Right lung (tissue), 5 donors: Measurements from ENCODE around the gene CADM4. TPM values are rescaled to one million over a fixed set of nuclear protein-coding genes. Genes with fewer than 3 reads are reported as not detected.
A peak's percentile ranks its signal among the peaks of the same experiment; 100 is the strongest.
"Not testable (repeated sequence)": the region's sequence is repeated elsewhere in the genome, so short reads cannot be mapped to it uniquely, and the experiment has no call there.

Source experiments
- DNase-seq, 2 donors: peaks; one replicate each; pipeline ENCODE4 v3.0.0-alpha.2; 2013
- polyA plus RNA-seq, 5 donors: library from polyadenylated mRNA; unstranded; fragments of 120-200 nt; gene quantifications; one replicate each; pipeline versions ENCODE4 v1.2.1 to v1.2.3, GENCODE V29; 2013; ENCODE audit warnings: inconsistent platforms in 1 of 5, low replicate concordance in 1 of 5; ENCODE audit not compliant: insufficient read length in 5 of 5, insufficient read depth in 1 of 5

CADM4 gene
- polyA plus RNA-seq, 5 donors: 17.5 to 25.8 (median 19.2) TPM

DNA sequence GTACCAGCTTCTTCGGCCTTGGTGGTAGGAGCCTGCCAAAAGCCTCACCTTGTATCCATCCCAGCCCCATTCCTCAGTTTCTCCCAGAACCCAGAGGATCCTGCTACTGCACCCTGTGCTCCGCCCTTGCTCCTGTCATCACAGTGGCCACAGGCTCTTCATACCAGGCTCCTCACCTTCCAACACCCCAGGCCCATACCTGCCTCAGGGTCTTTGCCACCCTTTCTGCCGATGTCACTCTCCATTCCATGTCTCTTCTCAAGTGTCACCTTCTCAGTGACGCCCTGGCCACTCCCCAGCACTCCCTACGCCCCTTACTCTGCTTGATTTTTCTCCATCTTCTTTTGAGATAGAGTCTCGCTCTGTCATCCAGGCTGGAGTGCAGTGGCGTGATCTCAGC, 29.8 kb downstream of the CADM4 start:
- no peak for DNase-seq

DNA sequence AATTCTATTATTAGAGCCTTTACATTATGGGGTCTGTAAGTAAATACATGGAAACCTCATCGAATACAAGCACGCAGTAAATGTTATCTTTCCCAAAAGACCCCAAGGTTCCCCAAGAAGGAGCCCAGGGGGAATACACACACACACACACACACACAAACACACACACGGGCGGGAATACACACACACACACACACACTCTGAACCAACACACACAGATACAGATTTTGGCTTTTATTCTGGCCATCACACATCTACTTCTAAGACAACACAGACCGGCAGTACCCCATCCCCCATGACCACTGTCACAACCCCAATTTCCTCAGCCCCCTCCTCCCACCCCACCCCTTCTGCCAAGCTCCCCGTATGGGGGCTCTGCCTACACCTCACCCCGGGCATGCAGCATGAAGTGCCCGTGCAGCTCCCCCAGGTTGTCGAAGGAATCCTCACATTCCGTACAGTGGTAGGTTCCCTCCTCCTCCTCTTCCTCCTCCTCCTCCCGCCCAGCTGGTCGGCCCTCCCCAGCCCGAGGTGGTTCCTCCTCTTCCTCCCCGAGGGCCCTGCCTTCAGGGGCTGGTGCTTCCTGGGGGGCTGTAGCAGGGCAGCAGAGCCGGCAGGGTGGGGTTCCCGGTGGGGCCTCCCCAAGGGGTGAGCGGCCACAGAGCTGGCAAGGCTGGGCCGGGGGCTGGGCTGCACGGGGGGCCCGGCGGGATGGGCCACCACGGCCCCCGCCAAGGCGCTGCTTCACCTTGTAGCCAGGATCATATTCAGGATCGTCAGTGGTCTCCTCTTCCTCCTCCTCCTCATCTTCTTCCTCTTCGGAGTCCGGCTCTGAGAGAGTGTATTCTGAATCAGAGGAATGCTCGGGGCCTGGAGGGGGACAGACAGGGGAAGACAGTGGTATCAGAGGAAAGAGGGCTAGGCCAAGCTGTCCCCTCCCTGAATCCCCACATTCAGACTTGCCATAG, 32.1 kb downstream of the CADM4 start:
- DNase-seq: no peak

DNA sequence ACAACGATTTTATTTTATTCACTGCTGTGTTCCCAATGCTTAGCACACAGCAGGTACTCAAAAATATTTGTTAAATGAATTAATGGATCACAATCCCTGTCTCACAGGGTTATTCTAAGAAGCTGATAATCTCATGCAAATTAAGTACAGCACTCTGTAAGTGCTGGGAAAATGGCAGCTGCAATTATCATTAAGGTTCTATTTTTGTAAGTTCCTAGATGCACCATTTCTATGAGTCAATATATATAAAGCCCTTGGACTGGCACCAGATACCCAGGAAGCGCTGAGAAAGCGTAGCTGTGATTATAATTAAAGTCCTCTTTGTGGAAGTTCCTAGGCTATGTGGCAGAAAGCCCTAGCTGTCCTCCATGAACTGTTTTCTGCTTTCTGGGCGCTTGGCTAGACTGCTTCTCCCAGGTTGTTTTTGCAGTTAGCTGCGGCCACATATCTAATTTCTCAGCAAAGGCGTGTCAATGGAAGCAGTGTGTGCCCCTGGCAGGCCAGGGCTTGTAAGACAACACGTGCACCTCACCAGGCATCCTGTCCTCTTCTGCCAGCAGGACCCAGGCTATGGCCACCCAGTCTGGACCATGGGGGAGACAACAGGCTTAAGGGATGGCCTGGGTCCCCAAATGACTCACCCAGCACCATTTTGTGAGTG, 33.0 kb downstream of the CADM4 start:
- no peak for DNase-seq

DNA sequence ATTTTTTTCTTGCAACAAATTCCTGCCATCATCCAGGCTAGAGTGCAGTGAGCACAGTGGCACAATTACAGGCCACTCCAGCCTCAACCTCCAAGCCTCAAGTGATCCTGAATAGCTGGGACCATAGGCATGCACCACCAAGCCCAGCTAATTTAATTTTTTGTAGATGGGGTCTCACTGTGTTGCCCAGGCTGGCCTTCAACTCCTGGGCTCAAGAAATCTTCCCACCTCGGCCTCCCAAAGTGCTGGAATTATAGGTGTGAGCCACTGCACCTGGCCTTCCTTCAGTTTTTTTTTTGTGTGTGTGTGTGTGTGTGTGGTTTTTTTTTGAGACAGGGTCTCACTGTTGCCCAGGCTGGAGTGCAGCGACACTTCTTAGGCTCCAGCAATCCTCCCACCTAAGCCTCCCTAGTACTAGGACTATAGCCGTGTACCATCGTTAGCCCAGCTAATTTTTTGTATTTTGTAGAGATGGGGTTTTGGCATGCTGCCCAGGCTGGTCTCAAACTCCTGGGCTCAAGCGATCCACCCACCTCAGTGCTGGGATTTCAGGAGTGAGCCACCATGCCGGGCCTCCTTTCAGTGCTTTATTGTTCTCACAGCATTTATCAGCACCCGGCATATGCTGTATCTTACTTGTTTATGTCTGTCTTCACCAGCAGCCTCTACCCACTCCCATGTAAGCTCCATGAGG, 33.6 kb downstream of the CADM4 start:
- DNase-seq: no peak

DNA sequence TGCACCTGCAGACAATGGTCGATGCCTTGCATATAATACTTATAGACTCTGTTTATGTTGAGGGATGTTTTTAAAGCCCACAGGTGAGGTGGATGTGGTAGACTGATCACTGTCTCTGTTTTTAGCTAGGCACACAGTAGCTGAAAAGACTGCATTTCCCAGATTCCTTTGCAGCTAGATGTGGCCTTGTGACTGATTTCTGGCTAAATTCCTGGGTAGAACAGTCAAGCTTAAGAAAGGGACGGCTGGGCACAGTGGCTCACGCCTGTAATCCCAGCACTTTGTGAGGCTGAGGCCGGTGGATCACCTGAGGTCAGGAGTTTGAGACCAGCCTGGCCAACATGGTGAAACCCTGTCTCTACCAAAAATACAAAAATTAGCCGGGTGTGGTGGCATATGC, 39.3 kb downstream of the CADM4 start:
- not testable (repeated sequence) for DNase-seq

DNA sequence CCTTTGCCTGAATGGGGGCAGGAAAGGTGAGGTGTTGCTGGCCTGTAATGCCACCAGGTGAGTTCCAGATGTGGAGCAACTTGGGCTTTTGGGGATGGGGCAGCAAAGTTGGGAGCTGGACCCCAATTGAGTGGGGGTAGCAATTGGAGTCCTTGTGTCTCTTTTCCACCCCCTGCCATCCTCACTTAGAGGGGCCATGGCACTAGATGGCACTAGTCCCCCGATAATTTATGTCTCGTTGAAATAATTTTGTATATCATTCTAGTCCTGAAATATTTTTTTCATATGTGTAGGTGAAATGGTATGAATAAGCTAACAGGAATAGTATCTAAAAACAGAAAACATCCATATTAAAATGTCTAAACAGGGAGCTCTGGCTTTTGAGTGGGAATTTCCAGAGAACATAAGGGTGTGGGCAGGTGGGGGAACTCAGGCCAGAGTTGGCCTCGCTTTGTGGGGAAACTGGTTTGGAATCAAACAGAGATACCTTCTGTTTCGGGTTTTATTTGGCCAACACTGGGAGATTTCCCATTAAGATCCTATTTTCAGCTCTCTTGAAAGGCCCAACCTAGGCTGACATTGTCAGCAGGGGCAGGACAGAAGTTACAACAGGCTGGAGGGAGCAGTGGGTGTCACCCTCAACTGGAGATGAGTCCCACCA, 39.9 kb downstream of the CADM4 start:
- DNase-seq: no peak

DNA sequence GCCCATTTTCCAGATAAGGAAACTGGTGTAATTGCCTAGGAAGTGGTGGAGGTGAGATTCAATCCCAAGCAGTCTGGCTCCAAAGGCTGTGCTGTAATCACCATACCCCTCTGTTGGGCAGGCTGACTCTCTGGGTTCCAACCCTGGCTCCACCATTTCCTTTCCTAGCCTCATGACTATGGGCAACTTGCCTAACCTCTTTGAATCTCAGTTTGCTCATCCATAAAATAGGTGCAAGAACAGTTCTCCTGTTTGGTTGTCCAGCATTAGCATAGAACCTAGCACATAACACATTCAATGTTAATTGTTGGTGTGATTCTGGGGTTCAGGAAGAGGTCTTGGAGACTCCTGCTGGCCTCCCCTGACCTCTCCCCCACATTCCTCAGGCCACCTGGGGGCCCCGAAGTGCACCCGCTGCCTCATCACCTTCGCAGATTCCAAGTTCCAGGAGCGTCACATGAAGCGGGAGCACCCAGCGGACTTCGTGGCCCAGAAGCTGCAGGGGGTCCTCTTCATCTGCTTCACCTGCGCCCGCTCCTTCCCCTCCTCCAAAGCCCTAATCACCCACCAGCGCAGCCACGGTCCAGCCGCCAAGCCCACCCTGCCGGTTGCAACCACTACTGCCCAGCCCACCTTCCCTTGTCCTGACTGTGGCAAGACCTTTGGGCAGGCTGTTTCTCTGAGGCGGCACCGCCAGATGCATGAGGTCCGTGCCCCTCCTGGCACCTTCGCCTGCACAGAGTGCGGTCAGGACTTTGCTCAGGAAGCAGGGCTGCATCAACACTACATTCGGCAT, 41.0 kb downstream of the CADM4 start:
- DNase-seq: no peak

DNA sequence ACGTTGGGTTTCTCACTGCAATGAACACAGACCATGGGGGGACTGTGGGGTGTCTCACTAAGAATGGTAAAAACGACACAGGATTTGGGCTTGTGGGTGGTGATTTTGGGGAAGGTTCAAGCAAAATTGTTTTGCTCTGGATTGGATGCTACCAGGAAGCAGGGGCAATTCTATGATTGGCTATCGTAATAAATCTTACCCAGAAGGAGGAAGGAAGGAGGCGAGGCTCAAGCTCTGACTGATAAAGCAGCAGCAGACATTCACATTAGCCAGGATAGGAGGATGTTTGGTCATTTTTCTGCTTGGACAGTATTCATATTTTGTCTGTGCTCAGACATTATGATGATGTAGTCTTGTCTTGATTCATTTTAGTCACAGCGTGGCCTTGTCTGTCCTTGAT, 41.8 kb downstream of the CADM4 start:
- no peak for DNase-seq

DNA sequence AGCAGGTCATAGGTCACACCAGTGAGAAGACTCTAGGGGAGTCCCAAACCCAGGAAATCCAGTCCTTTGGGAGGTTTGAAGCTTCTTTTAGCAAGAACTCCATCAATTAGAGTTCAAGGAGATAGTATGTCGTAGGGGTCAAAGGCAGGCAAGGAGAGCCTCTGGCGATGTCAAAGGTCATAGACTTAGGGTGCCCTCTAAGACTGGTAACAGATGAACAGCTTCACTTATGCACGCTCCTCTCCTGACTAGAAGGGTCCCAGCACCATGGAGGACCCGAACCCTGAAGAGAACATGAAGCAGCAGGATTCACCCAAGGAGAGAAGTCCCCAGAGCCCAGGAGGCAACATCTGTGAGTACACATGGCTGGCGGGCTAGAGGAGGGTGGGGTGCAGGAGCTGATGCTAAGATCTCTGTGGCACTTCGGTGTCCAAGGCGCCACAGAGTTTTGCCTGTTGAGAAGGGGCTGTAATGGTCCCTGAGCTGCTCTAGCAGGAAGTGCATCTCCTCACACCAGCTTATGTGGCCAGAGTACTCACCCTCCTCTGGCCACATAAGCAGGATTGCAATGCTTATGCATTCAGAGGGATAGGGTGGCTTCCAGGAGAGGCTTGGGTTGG, 42.7 kb downstream of the CADM4 start:
- DNase-seq: no peak

DNA sequence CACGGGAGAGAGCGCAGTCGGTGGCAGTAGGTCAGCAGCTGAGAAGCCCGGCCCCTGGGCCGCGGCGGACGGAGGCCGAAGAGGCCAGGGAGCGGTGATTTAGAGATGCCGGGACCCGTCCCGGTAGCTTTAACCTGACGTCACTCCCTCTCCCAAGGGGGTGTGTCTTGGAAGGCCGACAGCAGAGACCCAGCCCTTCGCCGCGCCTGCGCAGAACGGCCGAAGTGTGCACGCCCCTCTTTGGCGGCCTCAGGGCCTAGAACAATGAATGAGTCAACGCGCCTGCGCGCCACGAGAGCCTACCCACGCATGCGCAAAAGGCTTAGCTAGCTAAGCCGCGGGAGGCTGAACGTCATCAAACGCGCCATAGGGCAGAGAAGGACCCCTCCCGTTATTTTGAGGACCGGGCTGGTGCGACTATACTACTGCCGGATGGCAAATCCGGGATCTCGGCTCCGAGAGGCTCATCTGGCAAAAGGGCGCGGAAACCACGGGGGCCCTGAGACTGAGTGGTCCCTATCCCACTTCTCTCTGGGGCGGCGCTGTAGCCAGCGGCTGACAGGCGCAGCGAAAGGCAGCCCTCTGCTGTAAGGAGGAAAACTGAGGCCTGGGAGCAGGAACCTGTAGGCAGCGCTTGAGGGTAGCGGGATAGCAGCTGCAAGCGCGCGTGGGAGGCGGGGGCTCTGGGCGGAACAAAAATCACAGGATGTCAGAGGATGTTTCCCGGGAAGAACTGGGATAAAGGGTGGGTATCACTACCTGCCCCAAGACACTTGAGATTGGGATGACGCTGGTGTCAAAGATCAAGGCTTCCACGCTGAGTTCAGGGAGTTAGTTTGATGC, 43.4 kb downstream of the CADM4 start, which contains the start of the genes IRGQ and ZNF576:
TSS of gene IRGQ (minus strand) at position 136 of the 843 bp plus-strand sequence. CDS start 796 bp downstream, outside the sequence.
TSS of gene ZNF576 (plus strand) at position 597 of the 843 bp plus-strand sequence. CDS start 514 bp downstream, outside the sequence.
- DNase-seq: peak; percentile 100

DNA sequence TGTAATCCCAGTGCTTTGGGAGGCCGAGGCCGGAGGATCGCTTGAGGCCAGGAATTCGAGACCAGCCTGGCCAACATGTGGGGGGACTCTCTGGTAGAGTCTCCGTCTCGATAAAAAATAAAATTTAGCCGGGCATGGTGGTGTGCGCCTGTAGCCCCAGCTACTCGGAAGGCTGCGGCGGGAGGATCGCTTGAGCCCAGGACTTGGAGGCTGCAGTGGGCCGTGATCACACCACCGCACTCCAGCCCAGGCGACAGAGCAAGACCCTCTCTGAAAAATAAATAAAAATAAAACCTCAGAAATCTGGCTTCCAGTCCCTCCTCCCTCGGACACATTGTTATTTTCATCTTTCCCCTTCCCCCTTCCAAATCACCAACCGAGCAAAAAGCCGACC, 44.0 kb downstream of the CADM4 start:
- DNase-seq: peak in 1 of 2 donors; percentile 13

DNA sequence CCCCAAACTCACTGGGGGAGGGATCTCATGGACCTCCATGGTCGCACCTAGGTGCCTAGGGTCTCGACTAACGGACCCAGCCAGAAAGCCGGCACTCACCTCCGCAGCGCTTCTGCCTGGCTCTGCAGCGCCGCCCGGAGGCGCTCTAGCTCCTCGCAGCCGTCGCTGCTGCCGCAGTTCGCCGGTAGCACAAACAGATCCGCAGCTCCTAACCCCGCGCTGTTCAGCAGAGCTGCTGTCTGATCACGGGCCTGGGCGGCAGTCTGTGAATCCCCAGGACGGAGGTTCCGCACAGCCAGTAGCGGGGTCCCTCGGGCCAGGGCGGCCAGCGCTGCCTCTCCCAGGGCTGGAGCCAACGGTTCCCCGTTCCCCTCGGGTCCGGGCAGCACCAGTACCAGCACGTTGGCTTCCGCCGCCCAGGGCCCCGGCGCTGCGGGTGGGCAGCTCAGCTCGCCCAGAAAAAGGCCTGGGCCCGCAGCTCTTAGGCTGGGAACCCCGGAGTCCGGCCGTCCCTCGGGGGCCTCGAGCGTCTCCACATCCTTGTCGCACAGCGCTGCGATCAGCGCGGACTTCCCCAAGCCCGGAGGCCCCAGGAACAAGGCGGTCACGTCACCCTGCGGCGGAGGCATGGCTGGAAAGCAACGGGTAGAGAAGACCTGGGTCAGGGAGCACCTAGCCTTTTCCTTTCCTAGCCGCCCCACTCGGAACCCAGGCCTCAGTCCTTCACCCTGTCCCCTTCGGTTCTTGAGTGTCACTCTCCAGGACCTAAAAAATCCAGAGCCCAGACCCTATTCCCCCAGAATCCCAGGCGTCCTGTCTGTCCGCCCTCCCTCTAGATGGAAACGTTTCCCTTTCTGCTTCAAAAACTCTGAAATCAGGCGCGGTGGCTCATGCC, 44.7 kb downstream of the CADM4 start:
- DNase-seq: peak; percentile 47 to 54

DNA sequence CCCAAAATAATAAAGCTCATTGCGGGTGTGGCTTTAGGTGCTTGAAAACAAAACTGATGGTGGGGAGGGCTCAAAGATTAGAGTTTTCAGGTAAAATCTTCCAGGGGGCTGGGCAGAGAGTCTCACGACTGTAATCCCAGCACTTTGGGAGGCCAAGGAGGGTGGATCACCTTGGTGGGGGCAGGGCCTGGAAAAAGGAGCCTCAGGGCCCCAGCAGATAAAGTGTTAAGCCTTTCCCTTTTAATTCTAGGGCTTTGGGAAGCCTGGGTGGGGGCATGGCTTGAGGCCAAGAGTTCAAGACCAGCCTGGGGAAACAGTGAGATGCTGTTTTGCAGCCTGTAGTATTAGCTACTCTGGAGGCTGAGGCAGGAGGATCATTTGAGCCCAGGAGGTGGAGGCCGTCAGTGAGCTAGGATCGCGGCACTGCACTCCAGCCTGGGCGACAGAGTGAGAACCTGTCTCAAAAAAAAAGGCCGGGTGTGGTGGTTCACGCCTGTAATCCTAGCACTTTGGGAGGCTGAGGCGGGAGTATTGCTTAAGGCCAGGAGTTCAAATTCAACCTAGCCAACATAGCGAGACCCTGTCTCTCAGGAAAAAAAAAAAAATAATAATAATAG, 45.5 kb downstream of the CADM4 start:
- DNase-seq: no peak

DNA sequence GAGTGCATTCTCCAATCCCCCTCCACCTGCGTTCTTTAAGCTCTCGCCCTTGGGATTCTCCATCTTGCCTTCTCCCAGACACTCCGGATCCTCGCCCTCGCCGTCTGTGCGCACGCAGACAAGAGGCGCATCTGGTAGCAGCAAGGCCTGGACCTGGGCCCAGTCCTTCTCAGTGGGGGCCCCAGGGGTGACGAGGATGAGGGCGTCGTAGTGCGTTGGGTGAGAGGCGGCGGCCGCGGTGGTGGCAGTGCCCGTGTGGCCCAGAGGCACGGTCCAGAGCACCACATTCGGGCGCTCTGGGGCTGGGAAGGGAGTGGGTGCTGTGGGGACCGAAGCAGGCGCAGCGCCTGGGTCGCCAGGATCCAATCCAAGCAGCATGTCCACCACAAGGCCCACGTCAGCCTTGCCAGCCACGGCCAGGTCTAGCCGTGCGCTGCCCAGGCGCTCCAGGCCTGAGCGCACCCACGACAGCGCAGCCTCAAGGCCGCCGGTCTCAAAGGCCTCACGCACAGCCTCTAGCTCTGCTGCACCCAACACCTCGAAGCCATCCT, 46.8 kb downstream of the CADM4 start:
- no peak for DNase-seq

DNA sequence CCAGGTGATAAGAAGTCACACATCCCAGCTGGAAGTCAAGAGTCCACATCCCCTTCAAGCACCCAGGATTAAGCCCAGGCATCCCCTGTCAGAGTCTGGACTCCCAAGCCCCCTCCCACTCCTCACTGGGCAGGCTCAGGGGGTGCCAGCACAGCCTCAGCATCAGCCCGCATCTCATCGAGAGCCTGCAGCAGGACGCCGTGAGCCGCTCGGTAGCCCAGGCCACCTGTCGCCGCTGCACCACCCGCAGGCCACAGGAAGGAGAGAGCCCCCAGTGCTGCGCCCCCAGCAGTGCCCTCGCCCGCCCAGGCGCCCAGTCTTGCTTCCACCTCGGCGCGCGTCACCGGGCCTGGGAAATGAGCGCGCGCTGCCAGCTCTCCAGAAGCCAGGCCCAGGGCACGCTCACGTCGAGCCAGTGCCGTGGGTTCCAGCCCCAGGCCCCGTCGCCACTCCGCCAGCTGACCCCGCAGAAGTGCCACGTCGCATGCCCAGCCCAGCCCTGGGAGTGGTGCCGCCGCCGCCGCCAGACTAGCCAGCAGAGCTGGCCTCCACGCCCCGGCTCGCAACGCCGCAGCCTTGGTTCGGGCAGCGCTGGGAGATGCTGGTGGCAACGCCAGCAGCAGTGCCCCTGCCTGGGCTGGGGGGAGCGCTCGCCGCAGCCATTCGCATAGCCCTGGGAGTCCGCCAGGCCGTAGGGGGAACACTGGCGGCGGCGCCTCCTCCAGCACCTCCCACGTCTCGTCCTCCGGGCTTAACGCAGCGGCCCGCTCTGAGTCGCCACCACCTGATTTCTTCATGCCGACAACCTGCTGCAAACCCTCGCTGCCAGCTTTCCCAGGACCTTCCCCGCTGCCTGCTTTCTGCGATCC, 47.5 kb downstream of the CADM4 start:
- DNase-seq: no peak

DNA sequence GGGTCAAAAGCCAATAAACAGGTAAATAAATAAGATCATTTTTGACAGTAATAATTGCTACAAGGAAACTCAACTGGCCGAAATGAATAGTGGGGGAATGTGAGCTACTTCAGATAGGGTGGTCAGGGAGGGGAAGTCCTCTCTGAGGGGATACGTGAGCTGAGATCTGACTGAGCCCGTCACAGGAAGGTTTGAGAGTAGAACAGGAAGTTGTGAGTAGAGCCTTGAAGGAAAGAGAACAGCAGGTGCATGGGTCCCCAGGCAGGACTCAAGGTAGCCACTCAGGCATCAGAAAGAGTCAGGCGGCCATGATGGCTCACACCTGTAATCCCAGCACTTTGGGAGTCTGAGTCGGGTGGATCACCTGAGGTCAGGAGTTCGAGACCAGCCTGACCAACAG, 50.0 kb downstream of the CADM4 start:
- no peak for DNase-seq
